Suprapubic skin (tissue), 4 donors: Measurements from ENCODE around the gene CSH1. TPM values are rescaled to one million over a fixed set of nuclear protein-coding genes. Genes with fewer than 3 reads are reported as not detected.

Source experiments
- DNase-seq, 2 donors: peaks; one replicate each; pipeline ENCODE4 v3.0.0-alpha.2; 2019; ENCODE audit warnings: low spot score in 2 of 2
- H3K27ac ChIP-seq: fragments of 200-600 bp; sonication (generic); one replicate; pipeline ENCODE4 v1.5.1; 2019
- H3K27me3 ChIP-seq: fragments of 200-600 bp; sonication (generic); one replicate; pipeline ENCODE4 v1.5.1; 2019
- H3K36me3 ChIP-seq: fragments of 200-600 bp; sonication (generic); one replicate; pipeline ENCODE4 v1.5.1; 2019
- H3K4me1 ChIP-seq: fragments of 200-600 bp; sonication (generic); one replicate; pipeline ENCODE4 v1.5.1; 2019
- H3K4me3 ChIP-seq: fragments of 200-600 bp; sonication (generic); one replicate; pipeline ENCODE4 v1.5.1; 2019; ENCODE audit warnings: mild to moderate bottlenecking
- H3K9me3 ChIP-seq: fragments of 200-600 bp; sonication (generic); one replicate; pipeline ENCODE4 v1.5.1; 2019
- EP300 ChIP-seq: sonication (generic); formaldehyde crosslinking; IDR thresholded peaks from one replicate; pipeline ENCODE4 v1.6.1; 2017; ENCODE audit warnings: antibody characterized with exemption
- POLR2A ChIP-seq, 2 donors: fragments of 450-650 bp; IDR thresholded peaks; one replicate each; pipeline ENCODE4 v1.6.1; 2017; ENCODE audit warnings: antibody characterized with exemption in 2 of 2, mild to moderate bottlenecking in 2 of 2, moderate library complexity in 2 of 2
- POLR2AphosphoS5 ChIP-seq, 3 donors: sonication (generic); formaldehyde crosslinking; IDR thresholded peaks; one replicate each; pipeline ENCODE4 v1.6.1; 2017; ENCODE audit warnings: antibody characterized with exemption in 3 of 3
- WGBS: methylation state at CpG from one replicate; pipeline ENCODE4 v1.1.5; 2018; 5-methylcytosine and 5-hydroxymethylcytosine counted together
- total RNA-seq, 4 donors: library from RNA; depleted of rRNA; stranded (reverse); fragments of >200 nt; gene quantifications; one replicate each; pipeline ENCODE4 v1.1.0, GENCODE V29; 2016
- TF ChIP-seq, protein P1 (sequence below), 2 donors: fragments of 200-600 bp in 1 of 2; fragments of 450-650 bp in 1 of 2; sonication (generic) in 1 of 2; IDR thresholded peaks; one replicate each; pipeline ENCODE4 v1.5.1; 2016 to 2019; ENCODE audit warnings: antibody characterized with exemption in 2 of 2, mild to moderate bottlenecking in 1 of 2, moderate library complexity in 1 of 2

Gene CSH1
- total RNA-seq, 4 donors from 2014 or later, result not detected

DNA sequence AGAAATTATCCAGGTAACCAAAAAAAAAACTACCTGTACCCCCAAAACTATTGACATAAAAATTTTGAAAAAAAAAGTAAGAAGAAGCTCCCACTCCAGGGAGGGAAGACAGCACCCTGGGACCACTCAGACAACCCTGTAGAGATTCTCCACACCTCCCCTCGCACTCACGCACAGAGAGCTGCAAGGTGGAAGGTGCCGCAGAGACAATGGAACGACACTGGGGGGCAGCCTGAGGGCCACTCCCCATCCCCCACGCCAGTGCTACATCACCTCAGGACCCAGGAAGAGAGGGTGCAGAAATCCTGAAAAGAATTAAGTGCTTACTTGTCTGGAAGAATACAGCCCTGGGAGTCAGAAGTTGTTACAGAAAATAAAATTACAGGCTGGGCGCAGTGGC, 40.9 kb upstream of the CSH1 start:
- Histone ChIP-seq H3K9me3 (no peaks in the 10 kb centered on the region), H3K4me3 (no peak overlapping the region), H3K27ac (no peak overlapping the region), H3K27me3 (no peaks in the 10 kb centered on the region), H3K4me1 (no peaks in the 10 kb centered on the region), H3K36me3 (no peaks in the 10 kb centered on the region)
- 87% methylated on average over 6 of the region's 6 CpGs for WGBS
- no peak for DNase-seq
- TF ChIP-seq, protein P1, sequence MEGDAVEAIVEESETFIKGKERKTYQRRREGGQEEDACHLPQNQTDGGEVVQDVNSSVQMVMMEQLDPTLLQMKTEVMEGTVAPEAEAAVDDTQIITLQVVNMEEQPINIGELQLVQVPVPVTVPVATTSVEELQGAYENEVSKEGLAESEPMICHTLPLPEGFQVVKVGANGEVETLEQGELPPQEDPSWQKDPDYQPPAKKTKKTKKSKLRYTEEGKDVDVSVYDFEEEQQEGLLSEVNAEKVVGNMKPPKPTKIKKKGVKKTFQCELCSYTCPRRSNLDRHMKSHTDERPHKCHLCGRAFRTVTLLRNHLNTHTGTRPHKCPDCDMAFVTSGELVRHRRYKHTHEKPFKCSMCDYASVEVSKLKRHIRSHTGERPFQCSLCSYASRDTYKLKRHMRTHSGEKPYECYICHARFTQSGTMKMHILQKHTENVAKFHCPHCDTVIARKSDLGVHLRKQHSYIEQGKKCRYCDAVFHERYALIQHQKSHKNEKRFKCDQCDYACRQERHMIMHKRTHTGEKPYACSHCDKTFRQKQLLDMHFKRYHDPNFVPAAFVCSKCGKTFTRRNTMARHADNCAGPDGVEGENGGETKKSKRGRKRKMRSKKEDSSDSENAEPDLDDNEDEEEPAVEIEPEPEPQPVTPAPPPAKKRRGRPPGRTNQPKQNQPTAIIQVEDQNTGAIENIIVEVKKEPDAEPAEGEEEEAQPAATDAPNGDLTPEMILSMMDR (IDR thresholded peaks at IDR 0.05), result no peak
- no peak for TF ChIP-seq POLR2AphosphoS5 (IDR thresholded peaks at IDR 0.05)
- no peak for TF ChIP-seq POLR2A (IDR thresholded peaks at IDR 0.05)

GRCh38 chr17:63934183-63935112, 38.1 kb upstream of the CSH1 start:
- Histone ChIP-seq H3K4me1 (peaks cover 20% of the 10 kb centered on the region), H3K36me3 (no peaks in the 10 kb centered on the region), H3K27ac (no peak overlapping the region), H3K9me3 (no peaks in the 10 kb centered on the region), H3K27me3 (no peaks in the 10 kb centered on the region), H3K4me3 (no peak overlapping the region)
- TF ChIP-seq POLR2A (IDR thresholded peaks at IDR 0.05) (no peak), EP300 (no peak), POLR2AphosphoS5 (IDR thresholded peaks at IDR 0.05) (no peak)
- TF ChIP-seq, protein P1 (IDR thresholded peaks at IDR 0.05), result no peak
- no peak for DNase-seq
- WGBS, result 67% methylated on average over 19 of the region's 21 CpGs

DNA sequence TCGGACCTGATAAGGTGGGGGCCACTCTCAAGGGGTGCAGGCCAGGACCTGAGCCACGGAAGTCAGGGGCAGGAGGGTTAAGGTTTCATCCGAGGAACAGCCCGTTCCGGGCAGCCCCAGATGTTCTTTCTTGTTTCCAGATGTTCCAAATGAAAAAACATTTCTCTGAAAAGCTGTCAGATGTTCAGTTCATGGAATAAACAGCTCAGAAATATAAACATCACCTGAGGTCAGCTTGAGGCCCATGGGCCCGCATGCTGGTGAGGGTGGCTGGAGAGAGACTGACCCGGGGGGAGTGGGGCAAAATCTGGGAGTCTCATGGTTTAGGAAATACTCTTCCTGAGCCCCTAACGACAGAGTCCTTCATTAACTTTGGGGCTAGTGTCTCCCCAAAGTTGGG, 37.2 kb upstream of the CSH1 start:
- WGBS, result 76% methylated on average over 7 of the region's 8 CpGs
- Histone ChIP-seq H3K27ac (no peak overlapping the region), H3K4me1 (peaks cover 20% of the 10 kb centered on the region), H3K9me3 (no peaks in the 10 kb centered on the region), H3K36me3 (no peaks in the 10 kb centered on the region), H3K4me3 (no peak overlapping the region), H3K27me3 (no peaks in the 10 kb centered on the region)
- no peak for DNase-seq
- TF ChIP-seq POLR2AphosphoS5 (IDR thresholded peaks at IDR 0.05) (no peak), EP300 (no peak), POLR2A (IDR thresholded peaks at IDR 0.05) (no peak)
- TF ChIP-seq, protein P1 (IDR thresholded peaks at IDR 0.05), result no peak

DNA sequence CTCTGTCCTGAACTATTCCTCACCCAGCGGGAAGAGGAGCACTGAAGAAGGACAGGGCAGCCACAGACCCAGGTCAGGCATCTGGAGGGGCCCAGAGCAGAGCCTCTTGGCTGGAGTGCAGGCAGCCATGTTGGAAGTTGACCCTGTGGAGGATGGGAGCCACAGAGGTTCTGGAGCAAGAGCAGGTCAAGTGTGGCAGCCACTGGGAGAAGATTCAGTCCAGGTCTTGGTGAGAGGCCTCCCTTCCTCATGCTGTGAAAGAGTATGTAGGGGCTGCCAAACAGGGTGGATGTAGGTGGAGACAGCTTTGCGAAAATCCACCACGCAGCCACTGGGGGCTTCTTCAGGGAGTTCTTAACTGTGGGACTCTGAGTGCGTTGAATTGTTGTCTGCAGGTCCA, 36.3 kb upstream of the CSH1 start:
- no peaks in the 10 kb centered on the region for H3K36me3 ChIP-seq
- TF ChIP-seq POLR2AphosphoS5 (IDR thresholded peaks at IDR 0.05) (no peak), POLR2A (IDR thresholded peaks at IDR 0.05) (no peak)
- TF ChIP-seq, protein P1 (IDR thresholded peaks at IDR 0.05), result no peak
- no peaks in the 10 kb centered on the region for H3K27me3 ChIP-seq
- DNase-seq, result no peak
- 90% methylated on average over 4 of the region's 4 CpGs for WGBS
- H3K9me3 ChIP-seq, result no peaks in the 10 kb centered on the region
- H3K4me3 ChIP-seq, result no peak overlapping the region
- peaks cover 20% of the 10 kb centered on the region for H3K4me1 ChIP-seq
- no peak overlapping the region for H3K27ac ChIP-seq

GRCh38 chr17:63931981-63932561, 35.7 kb upstream of the CSH1 start, which contains the start of gene CD79B:
CD79B (minus strand) TSS chr17:63932331; CDS start chr17:63932261, 70 bp downstream.
- Histone ChIP-seq H3K4me1 (peaks cover 20% of the 10 kb centered on the region), H3K36me3 (no peaks in the 10 kb centered on the region), H3K9me3 (no peaks in the 10 kb centered on the region), H3K27ac (peak within 1 kb of the TSS; percentile 34), H3K27me3 (no peaks in the 10 kb centered on the region), H3K4me3 (peak within 1 kb of the TSS; percentile 8)
- no peak for TF ChIP-seq POLR2AphosphoS5 (IDR thresholded peaks at IDR 0.05)
- no peak for TF ChIP-seq EP300
- TF ChIP-seq, protein P1 (IDR thresholded peaks at IDR 0.05), result no peak
- no peak for TF ChIP-seq POLR2A (IDR thresholded peaks at IDR 0.05)
- DNase-seq, result no peak
- 78% methylated on average over 13 of the region's 19 CpGs for WGBS
